GM15510 (cell line): ENCODE results near the gene TMEM221.

ENCODE experiments used
- POLR2A ChIP-seq: IDR thresholded peaks from 3 replicates; pipeline ENCODE4 v1.6.1; 2011; ENCODE audit warnings: borderline replicate concordance; ENCODE audit not compliant: insufficient read length; ENCODE audit errors: extremely low read depth

TMEM221 gene

DNA sequence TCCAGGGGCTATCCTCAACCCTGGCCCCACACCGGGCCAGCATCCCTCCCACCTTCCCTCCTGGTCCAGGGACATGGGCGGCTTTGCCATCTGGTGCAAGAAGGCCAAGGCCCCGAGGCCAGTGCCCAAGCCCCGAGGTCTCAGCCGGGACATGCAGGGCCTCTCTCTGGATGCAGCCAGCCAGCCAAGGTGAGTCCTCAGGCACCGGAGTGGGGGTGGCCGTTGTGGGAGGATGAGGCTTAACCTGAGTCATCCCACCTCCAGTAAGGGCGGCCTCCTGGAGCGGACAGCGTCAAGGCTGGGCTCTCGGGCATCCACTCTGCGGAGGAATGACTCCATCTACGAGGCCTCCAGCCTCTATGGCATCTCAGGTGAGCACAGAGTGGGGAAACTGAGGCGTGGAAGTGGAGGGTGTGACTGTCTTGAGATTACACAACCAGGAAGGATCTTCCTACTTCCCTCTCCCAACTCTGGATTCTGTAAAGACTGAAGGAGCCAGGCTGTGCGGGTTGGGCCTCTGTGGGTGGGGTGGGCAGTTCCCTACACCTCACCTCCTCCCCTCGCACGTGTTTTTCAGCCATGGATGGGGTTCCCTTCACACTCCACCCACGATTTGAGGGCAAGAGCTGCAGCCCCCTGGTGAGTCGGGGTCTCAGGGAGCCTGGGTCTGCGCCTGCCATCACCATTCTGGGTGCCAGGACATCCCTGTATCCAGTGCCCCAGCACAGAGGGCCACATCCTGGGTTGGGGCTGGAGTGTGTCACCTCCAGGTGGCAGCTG lies 24.8 kb downstream of the TMEM221 start:
- no peak for TF ChIP-seq POLR2A

DNA sequence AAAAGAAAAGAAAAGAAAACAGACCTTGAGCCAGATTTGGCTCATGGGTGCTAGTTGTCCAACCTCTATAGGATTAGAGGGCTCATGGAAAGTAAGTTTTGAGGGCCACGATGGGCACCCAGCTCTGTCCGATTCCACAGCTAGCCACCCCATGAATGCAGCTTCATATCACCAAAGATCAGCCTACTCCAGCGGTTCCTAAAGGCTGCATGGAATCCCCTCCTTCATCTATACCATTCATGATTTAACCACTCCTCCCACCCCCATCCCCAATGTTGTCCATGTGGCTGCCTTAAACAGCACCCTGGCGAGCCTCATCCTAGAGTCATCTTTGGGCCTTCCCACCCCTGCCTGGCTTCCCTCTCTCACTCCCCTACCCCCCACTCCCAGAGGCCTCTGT lies 26.5 kb downstream of the TMEM221 start:
- no peak for TF ChIP-seq POLR2A

DNA sequence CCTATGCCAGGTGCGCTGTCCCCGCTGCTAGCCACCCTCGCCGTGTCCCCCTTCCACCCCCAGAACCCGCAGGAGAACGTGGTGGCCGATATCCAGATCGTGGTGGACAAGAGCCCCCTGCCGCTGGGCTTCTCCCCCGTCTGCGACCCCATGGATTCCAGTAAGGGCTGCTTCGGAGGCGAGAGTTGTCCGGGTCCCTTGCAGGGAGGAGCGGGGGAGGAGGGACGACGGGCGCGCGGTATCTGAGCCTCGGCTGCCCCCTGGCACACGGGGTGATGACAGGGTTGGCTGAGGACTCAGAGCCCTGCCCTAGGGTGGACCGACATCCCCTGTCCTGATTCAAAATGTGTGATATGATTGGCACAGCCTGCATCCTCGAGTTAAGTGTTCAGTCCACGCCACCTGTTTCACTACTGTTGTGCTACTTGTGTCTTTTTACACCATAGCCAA lies 28.0 kb downstream of the TMEM221 start:
- no peak for TF ChIP-seq POLR2A

DNA sequence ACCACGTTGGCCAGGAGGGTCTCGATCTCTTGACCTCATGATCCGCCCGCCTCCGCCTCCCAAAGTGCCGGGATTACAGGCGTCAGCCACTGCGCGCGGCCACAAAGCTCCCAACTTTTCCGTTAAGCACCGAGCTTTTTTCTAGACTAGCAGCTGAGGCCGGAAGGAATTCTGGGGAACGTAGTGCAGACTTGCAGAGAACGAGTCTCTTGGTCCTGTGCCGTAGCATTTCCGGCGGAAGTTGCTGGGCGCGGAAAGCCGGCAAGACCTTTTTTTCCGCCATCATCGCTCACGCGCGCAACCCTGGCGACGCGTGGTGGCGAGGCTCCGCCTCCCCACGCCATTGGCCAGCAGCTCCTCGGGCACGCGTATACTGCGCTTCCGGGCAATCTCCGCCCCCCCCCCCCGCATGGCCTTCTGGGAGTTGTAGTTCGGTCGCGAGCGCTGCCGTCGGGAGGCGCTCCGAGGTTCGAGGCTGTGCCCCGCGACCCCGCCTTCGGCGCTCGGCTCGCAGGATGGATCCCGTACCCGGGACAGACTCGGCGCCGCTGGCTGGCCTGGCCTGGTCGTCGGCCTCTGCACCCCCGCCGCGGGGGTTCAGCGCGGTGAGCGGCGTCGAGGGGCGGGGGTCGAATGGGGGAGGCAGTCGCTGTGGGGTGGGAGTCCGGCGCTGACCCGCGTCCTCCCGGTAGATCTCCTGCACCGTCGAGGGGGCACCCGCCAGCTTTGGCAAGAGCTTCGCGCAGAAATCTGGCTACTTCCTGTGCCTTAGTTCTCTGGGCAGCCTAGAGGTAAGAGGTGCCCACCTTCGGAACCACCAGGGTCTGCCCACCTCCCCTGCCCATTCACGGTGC lies 28.6 kb downstream of the TMEM221 start, which contains the start of gene MVB12A:
Gene MVB12A, plus strand, starts transcription at position 427 of the 854 bp plus-strand sequence. Its CDS starts 89 bp downstream, at position 516.
- TF ChIP-seq POLR2A = peak; percentile 58

DNA sequence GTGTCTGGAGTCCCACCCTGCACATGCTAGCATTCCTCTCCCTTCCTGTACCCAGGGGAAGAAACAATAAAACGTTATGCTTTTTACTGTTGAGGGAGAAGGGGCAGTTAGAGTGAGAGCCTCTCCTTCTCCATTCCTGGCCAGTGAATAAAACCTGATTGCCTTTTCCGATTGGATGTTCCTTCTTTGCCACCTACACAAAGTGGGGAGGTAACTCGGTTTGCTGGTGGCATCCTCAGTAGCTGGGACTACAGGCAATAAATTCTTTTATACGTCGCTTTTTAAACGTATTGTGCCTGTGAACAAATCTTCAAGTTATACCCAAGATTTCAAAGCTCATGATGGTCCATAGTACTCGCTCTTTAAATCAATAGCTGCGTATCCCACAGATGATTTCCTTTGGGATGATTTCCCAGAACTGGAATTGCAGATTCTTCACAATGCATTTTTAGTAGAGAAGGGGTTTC lies 29.3 kb downstream of the TMEM221 start:
- no peak for TF ChIP-seq POLR2A

DNA sequence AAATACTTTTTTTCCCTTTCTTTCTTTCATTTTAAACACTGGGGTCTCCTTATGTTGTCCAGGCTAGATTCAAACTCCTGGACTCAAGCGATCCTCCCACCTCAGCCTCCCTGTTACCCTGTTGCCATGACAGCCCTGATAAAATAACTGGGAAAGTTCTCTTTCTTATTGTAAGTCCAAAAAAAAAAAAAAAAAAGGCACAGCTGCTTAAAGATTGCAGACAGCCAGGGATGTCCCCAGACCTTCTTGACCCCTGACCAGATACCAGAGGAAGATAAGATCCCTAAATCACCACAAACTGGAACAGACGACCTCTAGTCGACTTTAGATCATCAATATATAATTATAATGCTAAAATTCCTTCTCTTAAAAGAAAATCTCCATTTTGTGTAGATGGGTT lies 29.8 kb downstream of the TMEM221 start:
- TF ChIP-seq POLR2A = no peak

DNA sequence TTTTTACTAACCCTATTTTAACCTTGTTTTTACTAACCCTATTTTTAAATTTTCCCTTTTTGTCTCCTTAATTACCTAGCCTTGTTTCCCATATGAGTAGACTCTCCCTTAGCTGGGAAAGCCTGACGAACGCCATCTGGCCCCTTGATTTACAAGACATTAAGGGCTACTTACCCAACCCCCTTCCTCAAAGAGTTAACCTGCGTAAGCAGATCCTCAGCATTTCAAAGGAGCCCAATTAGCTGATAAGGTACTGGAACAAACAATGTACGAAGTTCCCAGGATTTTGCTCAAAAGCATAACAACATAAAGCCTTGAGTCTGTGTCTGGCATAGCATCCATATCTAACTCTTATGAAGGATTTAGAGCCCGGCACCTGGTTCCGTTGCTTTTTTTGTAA lies 33.3 kb downstream of the TMEM221 start:
- TF ChIP-seq POLR2A = no peak

DNA sequence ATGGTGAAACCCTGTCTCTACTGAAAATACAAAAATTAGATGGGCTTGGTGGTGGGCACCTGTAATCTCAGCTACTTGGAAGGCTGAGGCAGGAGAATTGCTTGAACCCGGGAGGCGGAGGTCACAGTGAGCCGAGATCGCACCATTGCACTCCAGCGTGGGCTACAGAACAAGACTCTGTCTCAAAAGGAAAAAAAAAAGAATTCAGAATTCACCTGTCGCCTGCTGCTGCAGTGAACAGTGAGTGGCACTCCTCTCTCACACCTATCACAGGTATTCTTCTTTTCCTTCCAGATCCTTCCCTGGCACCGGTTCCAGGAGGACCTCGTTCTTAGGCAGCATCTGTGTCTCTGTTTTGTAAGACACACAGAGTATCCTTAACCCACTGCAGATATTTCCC lies 34.4 kb downstream of the TMEM221 start:
- no peak for TF ChIP-seq POLR2A

DNA sequence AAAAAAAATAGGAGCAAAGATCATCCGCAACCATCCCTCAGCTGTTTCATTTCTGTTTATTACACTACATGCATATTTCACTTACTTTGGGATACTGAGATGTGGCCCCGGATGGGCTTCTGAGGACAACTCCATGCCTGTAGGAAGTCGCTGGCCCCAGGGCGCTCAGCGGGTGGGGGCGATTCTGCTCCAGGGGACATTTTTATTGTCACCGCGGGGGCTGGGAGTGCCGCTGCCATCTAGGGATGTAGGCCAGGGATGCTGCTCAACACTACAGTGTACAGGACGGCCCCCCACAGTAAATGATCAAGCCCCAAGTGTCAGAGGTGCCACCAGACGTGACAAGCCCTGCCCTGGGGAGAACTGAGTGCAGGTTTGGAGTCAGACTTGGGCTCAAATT lies 36.7 kb downstream of the TMEM221 start:
- TF ChIP-seq POLR2A = no peak

DNA sequence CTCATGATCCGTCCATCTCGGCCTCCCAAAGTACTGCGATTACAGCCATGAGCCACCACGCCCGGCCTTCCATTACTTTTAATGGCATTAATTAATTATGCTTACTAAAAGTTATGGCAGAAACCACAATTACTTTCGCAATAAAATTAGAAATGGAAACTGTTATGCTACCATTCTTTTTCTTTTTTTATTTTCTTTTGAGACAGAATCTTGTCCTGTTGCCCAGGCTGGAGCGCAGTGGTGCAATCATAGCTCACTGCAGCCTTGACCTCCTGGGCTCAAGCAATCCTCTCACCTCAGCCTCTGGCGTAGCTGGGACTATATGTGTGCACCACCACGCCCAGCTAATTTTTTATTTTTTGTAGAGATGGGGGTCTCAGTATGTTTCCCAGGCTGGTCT lies 38.5 kb downstream of the TMEM221 start:
- no peak for TF ChIP-seq POLR2A

DNA sequence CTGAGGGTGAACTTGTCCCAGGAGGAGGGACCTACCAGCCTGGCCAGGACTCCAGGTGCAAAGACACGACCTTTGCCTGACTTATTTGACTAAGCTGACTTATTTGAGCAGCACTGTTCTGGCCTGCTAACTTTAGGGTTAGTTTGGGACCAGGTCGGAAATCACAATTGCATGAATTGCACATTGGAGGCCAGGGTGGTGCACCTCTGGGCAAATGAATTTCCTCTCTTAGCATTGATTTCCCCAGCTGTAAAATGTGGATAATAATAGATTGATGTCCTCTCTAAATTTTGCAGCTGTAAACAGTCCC lies 41.6 kb downstream of the TMEM221 start:
- TF ChIP-seq POLR2A = no peak

DNA sequence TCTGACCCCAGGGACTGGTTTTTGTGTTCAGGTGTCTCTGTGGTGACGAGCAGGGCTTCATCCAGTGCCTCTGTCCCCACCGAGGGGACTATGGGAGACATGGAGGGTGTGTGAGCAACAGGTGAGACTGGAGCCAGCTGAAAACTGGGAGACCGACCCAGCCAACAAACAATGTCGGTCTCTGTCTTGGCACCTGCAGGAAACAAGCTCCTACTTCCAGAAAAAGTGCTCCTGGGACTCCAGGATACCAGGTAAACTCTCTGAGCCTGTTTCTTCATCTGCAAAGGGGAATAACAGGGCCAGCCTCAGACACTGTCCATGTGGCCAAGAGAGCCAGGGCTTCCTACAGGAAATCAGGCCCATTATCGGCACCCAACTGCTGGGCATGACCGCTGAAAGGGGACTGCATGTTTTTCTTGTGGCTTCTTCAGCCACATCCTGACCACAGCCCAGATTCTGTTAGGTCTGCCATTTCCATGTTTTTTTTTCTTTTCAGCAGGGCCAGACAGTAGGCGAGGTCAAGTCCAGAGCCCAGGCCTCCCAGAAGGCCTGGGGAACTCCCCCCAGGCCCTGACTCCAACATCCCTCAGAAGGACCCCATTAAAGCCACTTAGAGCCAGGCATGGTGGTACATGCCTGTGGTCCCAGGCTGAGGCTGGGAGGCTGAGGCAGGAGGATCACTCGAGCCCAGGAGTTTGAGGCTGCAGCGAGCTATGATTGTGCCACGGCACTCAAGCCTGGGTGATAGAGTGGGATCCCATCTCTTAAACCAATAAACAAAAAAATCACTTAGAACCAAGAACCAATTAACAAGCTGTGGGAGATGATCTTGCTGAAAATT lies 42.2 kb downstream of the TMEM221 start:
- TF ChIP-seq POLR2A = no peak

DNA sequence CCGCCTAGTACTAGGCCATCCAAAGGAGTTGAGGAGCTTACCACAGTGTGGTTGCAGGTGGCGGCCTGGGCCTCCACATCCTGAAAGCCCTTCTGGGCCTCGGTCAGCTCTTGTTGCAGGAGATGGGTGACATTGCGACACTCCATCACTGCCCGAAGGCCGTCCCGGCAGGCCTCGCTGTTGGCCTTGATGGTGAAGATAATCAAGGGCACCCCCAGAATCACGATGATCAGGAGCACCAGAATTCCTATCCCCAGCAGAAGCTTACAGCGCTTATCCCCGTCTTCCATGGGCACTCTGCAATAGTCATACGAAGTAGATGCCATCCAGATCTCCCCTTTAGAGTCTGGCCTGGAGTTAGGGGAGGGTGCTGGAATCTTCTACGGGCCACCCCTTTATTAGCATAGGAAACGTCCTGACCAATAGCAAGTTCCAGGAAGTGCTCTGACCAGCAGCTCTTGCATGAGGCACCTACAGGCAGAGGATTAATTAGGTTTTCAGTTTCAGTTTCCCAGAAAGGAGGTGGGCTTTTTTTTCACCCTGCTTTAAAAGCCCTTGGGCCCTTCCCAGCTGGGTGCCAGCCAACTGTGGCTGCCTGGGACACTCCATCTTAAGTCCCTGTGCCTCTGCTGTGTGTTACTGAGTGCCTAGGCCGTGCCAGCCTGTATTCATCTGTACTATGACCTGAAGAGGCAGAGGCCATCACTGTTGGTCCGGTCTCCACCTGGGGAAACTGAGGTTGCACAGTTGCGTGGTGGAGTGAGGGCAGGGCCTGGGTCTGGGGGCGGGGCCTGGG lies 43.0 kb downstream of the TMEM221 start, which contains the start of gene BST2:
Gene BST2, minus strand, starts transcription at position 381 of the 796 bp plus-strand sequence. Its CDS starts 55 bp downstream, at position 326.
- TF ChIP-seq POLR2A = peak; percentile 75
